Thyroid gland (tissue), 4 donors: ENCODE measurements around the gene CCDC74A. TPM values are rescaled to one million over a fixed set of nuclear protein-coding genes. Genes with fewer than 3 reads are reported as not detected.
"Not testable (repeated sequence)": the region's sequence is repeated elsewhere in the genome, so short reads cannot be mapped to it uniquely, and the experiment has no call there.

Source experiments
- DNase-seq, 2 donors: peaks; one replicate each; pipeline ENCODE4 v3.0.0-alpha.2; 2019
- H3K27ac ChIP-seq, 3 donors: fragments of 200-600 bp; sonication (generic); 1 replicate in 2 of 3; 2 replicates in 1 of 3; pipeline ENCODE4 v1.5.1; 2016 to 2019; ENCODE audit warnings: mild to moderate bottlenecking in 1 of 3, moderate library complexity in 1 of 3
- H3K27me3 ChIP-seq: fragments of 200-600 bp; sonication (generic); one replicate; pipeline ENCODE4 v1.5.1; 2019
- H3K36me3 ChIP-seq, 2 donors: fragments of 200-600 bp; sonication (generic); one replicate each; pipeline ENCODE4 v1.5.1; 2016 to 2019
- H3K4me1 ChIP-seq, 2 donors: fragments of 200-600 bp; sonication (generic); one replicate each; pipeline ENCODE4 v1.5.1; 2017 to 2019
- H3K4me3 ChIP-seq, 3 donors: fragments of 200-600 bp; sonication (generic); replicated peaks in 1 of 3; 1 replicate in 2 of 3; 2 replicates in 1 of 3; pipeline ENCODE4 v1.5.1; 2016; ENCODE audit warnings: mild to moderate bottlenecking in 1 of 3
- H3K9me3 ChIP-seq: fragments of 200-600 bp; sonication (generic); one replicate; pipeline ENCODE4 v1.5.1; 2017
- POLR2A ChIP-seq, 2 donors: fragments of 450-650 bp; IDR thresholded peaks; one replicate each; pipeline ENCODE4 v1.6.1; 2017; ENCODE audit warnings: antibody characterized with exemption in 2 of 2, mild to moderate bottlenecking in 2 of 2, moderate library complexity in 1 of 2
- WGBS, 2 donors: methylation state at CpG; one replicate each; pipeline ENCODE4 v1.1.5; 2017; 5-methylcytosine and 5-hydroxymethylcytosine counted together
- intact Hi-C: fragments of 100-400 bp; cut with DNase I; formaldehyde crosslinking; loops from one replicate; pipeline ENCODE4 v1.15.1; 2023
- total RNA-seq, 4 donors: library from RNA; depleted of rRNA; stranded (reverse); fragments of >200 nt; gene quantifications; one replicate each; pipeline ENCODE4 v1.2.3, GENCODE V29; 2016
- TF ChIP-seq, protein P1 (sequence below), 6 experiments: fragments of 200-600 bp in 3 of 6; fragments of 450-650 bp in 3 of 6; sonication (generic) in 3 of 6; IDR thresholded peaks; one replicate each; pipeline ENCODE4 v1.5.1; 2016 to 2019; ENCODE audit warnings: antibody characterized with exemption in 6 of 6, mild to moderate bottlenecking in 2 of 6, inconsistent platforms in 1 of 6, moderate library complexity in 1 of 6

The CCDC74A gene
- total RNA-seq, 4 donors from 2014 or later: 3.3 to 21.6 (median 9.4) TPM

DNA sequence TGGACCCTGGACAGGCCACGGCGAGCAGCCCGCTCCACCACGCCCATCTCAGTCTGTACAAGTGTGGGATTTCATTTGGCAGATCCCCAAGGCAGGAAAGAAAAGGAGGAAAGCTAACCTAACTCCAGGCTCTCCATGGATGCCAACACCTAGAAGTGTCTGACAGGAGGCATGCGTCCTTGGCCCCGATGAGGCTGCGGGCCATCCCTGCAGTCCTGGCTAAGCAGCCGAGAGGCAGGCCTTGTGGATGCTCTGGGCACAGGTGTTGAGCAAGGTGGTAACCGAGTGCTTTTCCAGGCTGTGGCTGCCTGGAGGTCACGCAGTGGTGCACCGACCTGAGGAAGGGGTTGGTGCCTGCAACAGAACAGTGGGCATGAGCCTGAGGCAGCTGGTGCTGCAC is 7.3 kb downstream of the CCDC74A start:
- 81 to 82% methylated on average over 8 to 9 of the region's 11 CpGs for WGBS, 2 donors
- H3K27me3 ChIP-seq, H3K9me3 ChIP-seq, H3K4me3 ChIP-seq, DNase-seq, intact Hi-C loops, H3K4me1 ChIP-seq, H3K36me3 ChIP-seq, H3K27ac ChIP-seq: not testable (repeated sequence)

DNA sequence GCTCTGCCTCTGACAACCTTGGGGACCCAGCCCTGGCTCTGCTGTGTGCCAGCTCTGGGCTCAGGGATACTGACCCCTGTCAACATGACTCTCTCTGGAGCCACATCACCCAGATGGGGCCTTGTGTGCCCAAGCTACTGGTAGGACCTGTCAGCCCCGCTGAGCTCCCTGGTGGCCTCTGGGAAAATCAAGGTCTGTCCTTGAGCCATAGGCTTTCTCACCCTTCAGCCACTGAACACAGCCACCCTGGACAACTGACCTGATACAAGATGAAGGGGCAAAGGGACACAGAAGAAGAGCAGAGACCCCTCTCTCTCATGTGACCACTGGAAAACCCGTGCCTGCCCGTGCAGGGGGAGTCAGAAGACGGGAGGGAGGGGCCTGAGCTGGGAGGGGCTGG is 7.8 kb downstream of the CCDC74A start:
- Histone ChIP-seq H3K4me3 (no peak overlapping the region), H3K9me3 (no peaks in the 10 kb centered on the region), H3K27me3 (no peaks in the 10 kb centered on the region), H3K27ac (no peak overlapping the region), H3K4me1 (no peaks in the 10 kb centered on the region), H3K36me3 (no peaks in the 10 kb centered on the region)
- intact Hi-C loops: no loop called here
- no peak for DNase-seq
- 81 to 100% methylated on average over 1 to 4 of the region's 4 CpGs for WGBS, 2 donors
- TF ChIP-seq POLR2A (IDR thresholded peaks at IDR 0.05): no peak
- TF ChIP-seq, protein P1, sequence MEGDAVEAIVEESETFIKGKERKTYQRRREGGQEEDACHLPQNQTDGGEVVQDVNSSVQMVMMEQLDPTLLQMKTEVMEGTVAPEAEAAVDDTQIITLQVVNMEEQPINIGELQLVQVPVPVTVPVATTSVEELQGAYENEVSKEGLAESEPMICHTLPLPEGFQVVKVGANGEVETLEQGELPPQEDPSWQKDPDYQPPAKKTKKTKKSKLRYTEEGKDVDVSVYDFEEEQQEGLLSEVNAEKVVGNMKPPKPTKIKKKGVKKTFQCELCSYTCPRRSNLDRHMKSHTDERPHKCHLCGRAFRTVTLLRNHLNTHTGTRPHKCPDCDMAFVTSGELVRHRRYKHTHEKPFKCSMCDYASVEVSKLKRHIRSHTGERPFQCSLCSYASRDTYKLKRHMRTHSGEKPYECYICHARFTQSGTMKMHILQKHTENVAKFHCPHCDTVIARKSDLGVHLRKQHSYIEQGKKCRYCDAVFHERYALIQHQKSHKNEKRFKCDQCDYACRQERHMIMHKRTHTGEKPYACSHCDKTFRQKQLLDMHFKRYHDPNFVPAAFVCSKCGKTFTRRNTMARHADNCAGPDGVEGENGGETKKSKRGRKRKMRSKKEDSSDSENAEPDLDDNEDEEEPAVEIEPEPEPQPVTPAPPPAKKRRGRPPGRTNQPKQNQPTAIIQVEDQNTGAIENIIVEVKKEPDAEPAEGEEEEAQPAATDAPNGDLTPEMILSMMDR (IDR thresholded peaks at IDR 0.05): no peak

DNA sequence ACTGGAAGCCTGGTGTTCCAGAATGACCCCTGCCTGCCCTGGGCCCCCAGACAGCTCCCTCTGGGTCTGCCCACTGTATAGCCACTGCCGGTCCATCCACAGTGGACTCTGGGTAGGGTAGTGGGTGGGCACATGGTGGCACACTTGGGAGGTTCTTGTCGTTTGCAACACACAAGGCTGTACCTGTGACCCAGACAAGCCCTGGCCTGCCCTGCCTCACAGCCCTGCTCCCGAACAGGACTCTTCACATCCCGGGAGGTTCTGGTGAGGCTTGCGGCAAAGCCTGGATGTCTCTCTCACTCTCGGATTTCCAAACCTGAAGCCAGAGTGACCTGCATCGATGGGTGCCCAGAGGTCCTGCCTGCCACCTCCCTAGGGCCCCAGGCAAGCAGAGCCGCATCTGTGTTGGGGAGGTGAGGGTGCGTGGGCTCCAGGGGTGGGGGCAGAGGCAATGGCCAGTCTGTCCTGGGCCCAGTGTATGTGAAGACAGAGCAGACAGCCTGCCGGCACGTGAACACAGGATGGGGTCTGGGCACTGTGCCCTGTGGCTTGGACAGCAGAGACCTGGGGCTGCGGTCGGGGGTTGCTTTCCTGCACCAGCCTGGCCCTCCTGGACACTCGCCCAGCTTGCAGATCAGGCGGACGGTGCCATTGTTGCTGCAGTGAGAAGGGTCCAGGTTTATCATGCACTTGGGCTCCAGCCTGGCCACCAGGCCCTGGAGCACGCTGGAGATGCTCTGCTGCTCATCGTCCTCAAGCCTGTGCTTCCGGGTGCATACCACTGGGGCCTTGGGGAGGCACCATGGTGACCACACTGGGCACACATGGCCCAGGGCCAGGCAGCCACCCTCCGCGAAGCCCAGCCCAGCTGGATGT is 8.5 kb downstream of the CCDC74A start:
- H3K27ac ChIP-seq, intact Hi-C loops, H3K27me3 ChIP-seq, H3K4me1 ChIP-seq, H3K9me3 ChIP-seq, DNase-seq, H3K4me3 ChIP-seq, H3K36me3 ChIP-seq: not testable (repeated sequence)
- 82 to 86% methylated on average over 12 to 14 of the region's 21 CpGs for WGBS, 2 donors

DNA sequence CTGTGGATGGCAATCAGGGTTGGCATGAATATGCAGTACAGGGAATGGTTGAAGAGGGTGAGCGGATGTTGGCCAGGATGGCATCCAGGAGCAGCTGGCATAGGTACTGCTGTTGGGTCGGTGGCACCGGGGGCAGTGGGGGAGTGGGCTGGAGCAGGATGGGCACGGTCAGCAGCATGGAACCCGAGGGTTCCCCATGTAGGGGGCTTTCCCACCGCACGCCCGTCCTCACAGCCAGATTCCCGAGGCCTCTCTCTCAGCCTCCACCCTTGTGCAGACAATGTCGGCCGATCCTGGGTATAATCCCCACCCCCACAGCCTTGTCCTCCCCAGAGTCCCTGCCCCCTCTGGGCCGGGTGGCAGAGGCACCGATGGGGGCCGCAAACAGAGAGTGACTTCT is 9.2 kb downstream of the CCDC74A start:
- intact Hi-C loops, H3K4me3 ChIP-seq, H3K36me3 ChIP-seq, H3K27ac ChIP-seq, H3K4me1 ChIP-seq, DNase-seq, H3K9me3 ChIP-seq, H3K27me3 ChIP-seq: not testable (repeated sequence)
- WGBS, 2 donors: 84 to 95% methylated on average over 9 of the region's 14 CpGs

DNA sequence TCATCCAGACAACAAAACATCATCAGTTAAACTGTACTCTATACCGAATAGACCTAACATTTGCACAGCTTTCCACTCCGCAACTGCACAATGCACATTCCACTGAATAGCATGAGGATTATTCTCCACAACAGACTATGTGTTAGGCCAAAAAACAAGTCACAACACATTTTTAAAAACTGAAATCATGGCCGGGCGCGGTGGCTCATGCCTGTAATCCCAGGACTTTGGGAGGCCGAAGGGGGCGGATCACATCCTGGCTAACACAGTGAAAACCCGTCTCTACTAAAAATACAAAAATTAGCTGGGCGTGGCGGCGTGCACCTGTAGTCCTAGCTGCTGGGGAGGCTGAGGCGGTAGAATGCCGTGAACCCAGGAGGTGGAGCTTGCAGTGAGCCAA is 11.2 kb downstream of the CCDC74A start:
- H3K27me3 ChIP-seq, H3K36me3 ChIP-seq, intact Hi-C loops, H3K4me3 ChIP-seq, H3K27ac ChIP-seq, DNase-seq, H3K4me1 ChIP-seq, H3K9me3 ChIP-seq: not testable (repeated sequence)
- WGBS, 2 donors: 94 to 96% methylated on average over 13 of the region's 13 CpGs

DNA sequence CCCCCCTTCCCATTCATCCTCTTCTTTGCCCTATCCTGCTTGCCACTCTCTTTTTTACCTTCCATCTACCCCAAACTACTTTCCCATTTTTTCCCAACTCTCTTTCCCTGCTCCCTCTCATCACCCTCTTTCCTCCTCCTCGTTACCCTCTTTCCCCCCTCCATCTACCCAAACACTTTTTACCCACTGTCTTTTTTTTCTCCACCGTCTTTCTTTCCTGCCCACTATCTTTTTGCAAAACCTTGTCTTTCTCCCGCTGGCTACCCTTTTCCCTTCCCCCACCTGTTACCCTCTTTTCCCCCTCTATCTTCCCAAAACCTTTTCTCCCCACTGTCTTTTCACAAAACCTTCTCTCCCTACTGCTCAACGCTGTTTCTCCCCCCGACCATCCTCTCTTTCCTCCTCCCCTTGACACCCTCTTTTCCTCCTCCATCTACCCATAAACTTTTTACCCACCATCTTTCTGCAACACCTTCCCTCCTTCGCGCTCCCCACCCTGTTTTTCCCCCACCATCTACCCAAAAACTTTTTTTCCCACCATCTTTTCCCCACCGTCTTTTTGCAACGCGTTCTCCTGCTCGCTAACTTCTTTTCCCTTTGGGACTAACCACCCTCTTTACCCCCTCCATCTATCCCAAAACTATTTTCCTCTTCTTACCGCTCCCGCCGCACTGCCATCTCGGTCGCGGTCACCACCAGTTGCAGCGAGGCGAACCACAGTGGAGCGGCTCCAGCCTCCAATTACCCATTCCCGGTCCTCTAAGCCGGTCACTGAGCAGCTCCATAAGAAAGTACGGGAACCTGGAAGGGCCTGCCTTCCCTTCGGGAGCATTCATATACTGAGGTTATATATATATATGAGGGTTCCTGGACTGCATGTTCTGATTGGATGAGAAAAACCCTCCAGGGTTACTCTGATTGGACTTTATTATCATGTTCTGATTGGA is 15.0 kb downstream of the CCDC74A start:
- no peak for DNase-seq
- no peak overlapping the region for H3K27ac ChIP-seq
- 93 to 94% methylated on average over 24 of the region's 24 CpGs for WGBS, 2 donors

More for the DNA sequence above, 15.0 kb downstream of the CCDC74A start:
- Histone ChIP-seq H3K9me3 (no peaks in the 10 kb centered on the region), H3K4me3 (no peak overlapping the region), H3K36me3 (no peaks in the 10 kb centered on the region), H3K27me3 (no peaks in the 10 kb centered on the region), H3K4me1 (no peaks in the 10 kb centered on the region)
- no peak for TF ChIP-seq POLR2A (IDR thresholded peaks at IDR 0.05)
- TF ChIP-seq, protein P1 (IDR thresholded peaks at IDR 0.05): no peak
- intact Hi-C loops: no loop called here
